Osteocyte (in vitro differentiated cells): ENCODE measurements around the gene INTS4. TPM values are rescaled to one million over a fixed set of nuclear protein-coding genes. Genes with fewer than 3 reads are reported as not detected.
"Not testable (repeated sequence)": the region's sequence is repeated elsewhere in the genome, so short reads cannot be mapped to it uniquely, and the experiment has no call there.

Source experiments
- DNase-seq: peaks from one replicate; pipeline ENCODE4 v3.0.0; 2021; ENCODE audit warnings: mixed read lengths; ENCODE audit not compliant: unreplicated experiment; ENCODE audit errors: extremely low spot score
- H3K27ac Mint-ChIP-seq: one replicate; pipeline ENCODE4 v1.8.0; 2021; ENCODE audit warnings: mild to moderate bottlenecking, mixed read lengths; ENCODE audit not compliant: unreplicated experiment
- H3K27me3 Mint-ChIP-seq: one replicate; pipeline ENCODE4 v1.8.0; 2021; ENCODE audit warnings: mixed read lengths; ENCODE audit not compliant: unreplicated experiment
- H3K36me3 Mint-ChIP-seq: one replicate; pipeline ENCODE4 v1.8.0; 2021; ENCODE audit warnings: mixed read lengths; ENCODE audit not compliant: unreplicated experiment
- H3K4me1 Mint-ChIP-seq: one replicate; pipeline ENCODE4 v1.8.0; 2021; ENCODE audit warnings: mixed read lengths; ENCODE audit not compliant: unreplicated experiment
- H3K4me3 Mint-ChIP-seq: one replicate; pipeline ENCODE4 v1.8.0; 2021; ENCODE audit warnings: mild to moderate bottlenecking, moderate library complexity, mixed read lengths; ENCODE audit not compliant: unreplicated experiment
- H3K9me3 Mint-ChIP-seq: one replicate; pipeline ENCODE4 v1.8.0; 2021; ENCODE audit warnings: mixed read lengths; ENCODE audit not compliant: unreplicated experiment
- total RNA-seq: library from RNA; stranded (reverse); gene quantifications from 2 replicates; pipeline ENCODE4 v1.2.1, GENCODE V29; 2021
- TF ChIP-seq, protein P1 (sequence below): fragments of 200-600 bp; sonication (generic); IDR thresholded peaks from 2 replicates; pipeline ENCODE4 v1.5.0; 2021; ENCODE audit warnings: antibody characterized with exemption, mild to moderate bottlenecking, moderate library complexity

INTS4 gene
- total RNA-seq, 1 donor from 2014 or later = 37.9 TPM

- peak overlapping the region; percentile 31 for H3K27ac Mint-ChIP-seq
- H3K9me3 Mint-ChIP-seq = no peaks in the 10 kb centered on the region
- H3K4me1 Mint-ChIP-seq = peaks cover 29% of the 10 kb centered on the region
These were observed 115.2 kb downstream of the INTS4 start for GRCh38 chr11:77879218-77879617.

GRCh38 chr11:77878247-77878646 lies 116.2 kb downstream of the INTS4 start:
- DNase-seq, H3K4me3 Mint-ChIP-seq, H3K27me3 Mint-ChIP-seq, H3K9me3 Mint-ChIP-seq: not testable (repeated sequence)
- Mint-ChIP-seq H3K27ac (peak overlapping the region; percentile 66), H3K4me1 (peaks cover 26% of the 10 kb centered on the region), H3K36me3 (peaks cover 18% of the 10 kb centered on the region)

More at GRCh38 chr11:77879218-77879617, 115.2 kb downstream of the INTS4 start:
- TF ChIP-seq, protein P1, sequence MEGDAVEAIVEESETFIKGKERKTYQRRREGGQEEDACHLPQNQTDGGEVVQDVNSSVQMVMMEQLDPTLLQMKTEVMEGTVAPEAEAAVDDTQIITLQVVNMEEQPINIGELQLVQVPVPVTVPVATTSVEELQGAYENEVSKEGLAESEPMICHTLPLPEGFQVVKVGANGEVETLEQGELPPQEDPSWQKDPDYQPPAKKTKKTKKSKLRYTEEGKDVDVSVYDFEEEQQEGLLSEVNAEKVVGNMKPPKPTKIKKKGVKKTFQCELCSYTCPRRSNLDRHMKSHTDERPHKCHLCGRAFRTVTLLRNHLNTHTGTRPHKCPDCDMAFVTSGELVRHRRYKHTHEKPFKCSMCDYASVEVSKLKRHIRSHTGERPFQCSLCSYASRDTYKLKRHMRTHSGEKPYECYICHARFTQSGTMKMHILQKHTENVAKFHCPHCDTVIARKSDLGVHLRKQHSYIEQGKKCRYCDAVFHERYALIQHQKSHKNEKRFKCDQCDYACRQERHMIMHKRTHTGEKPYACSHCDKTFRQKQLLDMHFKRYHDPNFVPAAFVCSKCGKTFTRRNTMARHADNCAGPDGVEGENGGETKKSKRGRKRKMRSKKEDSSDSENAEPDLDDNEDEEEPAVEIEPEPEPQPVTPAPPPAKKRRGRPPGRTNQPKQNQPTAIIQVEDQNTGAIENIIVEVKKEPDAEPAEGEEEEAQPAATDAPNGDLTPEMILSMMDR = no peak
- no peak for DNase-seq
- Mint-ChIP-seq H3K36me3 (peaks cover 23% of the 10 kb centered on the region), H3K4me3 (no peak overlapping the region), H3K27me3 (no peaks in the 10 kb centered on the region)

- H3K4me1 Mint-ChIP-seq = peaks cover 22% of the 10 kb centered on the region
- H3K4me3 Mint-ChIP-seq = no peak overlapping the region
- DNase-seq = no peak
- H3K27me3 Mint-ChIP-seq = no peaks in the 10 kb centered on the region
- TF ChIP-seq, protein P1 = no peak
- peaks cover 21% of the 10 kb centered on the region for H3K36me3 Mint-ChIP-seq
- no peaks in the 10 kb centered on the region for H3K9me3 Mint-ChIP-seq
- no peak overlapping the region for H3K27ac Mint-ChIP-seq
These were observed 118.4 kb downstream of the INTS4 start for GRCh38 chr11:77876045-77876444.

- H3K27ac Mint-ChIP-seq = no peak overlapping the region
- TF ChIP-seq, protein P1 = no peak
- H3K9me3 Mint-ChIP-seq = no peaks in the 10 kb centered on the region
- H3K4me1 Mint-ChIP-seq = peaks cover 16% of the 10 kb centered on the region
- peaks cover 21% of the 10 kb centered on the region for H3K36me3 Mint-ChIP-seq
- H3K4me3 Mint-ChIP-seq = no peak overlapping the region
- no peak for DNase-seq
- no peaks in the 10 kb centered on the region for H3K27me3 Mint-ChIP-seq
These were observed 120.3 kb downstream of the INTS4 start for GRCh38 chr11:77874206-77874605.

- TF ChIP-seq, protein P1 = no peak
- Mint-ChIP-seq H3K9me3 (no peaks in the 10 kb centered on the region), H3K4me3 (no peak overlapping the region), H3K36me3 (peaks cover 25% of the 10 kb centered on the region), H3K4me1 (peaks cover 7% of the 10 kb centered on the region), H3K27me3 (no peaks in the 10 kb centered on the region), H3K27ac (no peak overlapping the region)
- DNase-seq = no peak
These were observed 121.1 kb downstream of the INTS4 start for GRCh38 chr11:77873345-77873744.

DNA sequence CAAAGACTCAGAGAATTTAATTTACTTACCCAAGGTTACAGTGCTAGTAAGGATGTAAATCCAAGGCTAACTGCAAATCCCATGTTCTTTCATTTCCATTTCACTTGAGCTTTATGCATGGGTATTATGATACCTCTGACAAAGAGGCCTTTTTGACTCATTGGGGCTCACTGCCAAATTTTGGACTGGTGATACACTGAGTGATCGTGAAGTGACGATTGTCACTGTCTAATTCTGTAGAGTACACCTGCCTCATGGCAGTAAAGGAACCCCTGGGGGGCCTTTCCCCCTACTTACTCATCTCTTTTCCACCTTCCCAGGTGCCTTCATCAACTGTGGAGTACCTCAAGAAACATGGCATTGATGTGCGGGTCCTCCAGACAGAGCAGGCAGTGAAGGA lies 122.6 kb downstream of the INTS4 start:
- Mint-ChIP-seq H3K4me1 (peaks cover 4% of the 10 kb centered on the region), H3K4me3 (no peak overlapping the region), H3K36me3 (peaks cover 29% of the 10 kb centered on the region), H3K27ac (no peak overlapping the region), H3K9me3 (no peaks in the 10 kb centered on the region), H3K27me3 (no peaks in the 10 kb centered on the region)
- no peak for DNase-seq
- TF ChIP-seq, protein P1 = no peak
